ENCODE results near the gene CCDC178. TPM values are rescaled to one million over a fixed set of nuclear protein-coding genes. Genes with fewer than 3 reads are reported as not detected.
"Not testable (repeated sequence)": the region's sequence is repeated elsewhere in the genome, so short reads cannot be mapped to it uniquely, and the experiment has no call there.

The CCDC178 gene
- total and polyA plus RNA-seq, 2 donors (not counting 3 experiments of a cell fraction or from before 2014, with no cell fraction given) = 0.80 to 1.6 TPM

GRCh38 chr18:33350256-33350655, 90.3 kb downstream of the CCDC178 start:
- dilution Hi-C loops (cut with MboI; ENCODE audit: extremely low pct_ligation_motif_present, low sequenced_read_pairs) = no loop called here
- Histone ChIP-seq H3K27ac (ENCODE audit: insufficient read depth, low read depth, low read length) (no peak overlapping the region), H3K36me3 (ENCODE audit: control insufficient read depth in 2 of 2, extremely low read depth in 1 of 2, insufficient read depth in 2 of 2, low read length in 2 of 2) (no peaks in the 10 kb centered on the region), H3K9me1 (replicated peaks; ENCODE audit: control insufficient read depth, extremely low read depth, insufficient read depth, low read length) (no peaks in the 10 kb centered on the region), H3K9ac (replicated peaks; ENCODE audit: extremely low read depth, insufficient read depth, low read length) (no peak overlapping the region), H4K20me1 (replicated peaks; ENCODE audit: control insufficient read depth, extremely low read depth, insufficient read depth, low read length) (no peaks in the 10 kb centered on the region), H3K4me1 (ENCODE audit: control insufficient read depth, extremely low read depth, insufficient read depth, low read length) (no peaks in the 10 kb centered on the region), H3K4me3 (replicated peaks in 1 of 3; ENCODE audit: insufficient read depth in 1 of 3, low read depth in 1 of 3, low read length in 3 of 3) (no peak overlapping the region), H3K79me2 (ENCODE audit: control insufficient read depth, insufficient read depth, low read length) (no peaks in the 10 kb centered on the region), H3K4me2 (ENCODE audit: insufficient read depth, low read length) (no peak overlapping the region), H3K27me3 (ENCODE audit: control insufficient read depth in 2 of 2, insufficient read depth in 2 of 2, low read length in 2 of 2) (no peaks in the 10 kb centered on the region), H3K9me3 (replicated peaks; ENCODE audit: control insufficient read depth, insufficient read depth, low read length) (no peaks in the 10 kb centered on the region), H2AFZ (ENCODE audit: low read depth, low read length) (no peak overlapping the region)
- no TSS peak for BruUV-seq (replicated peaks)
- FAIRE-seq (no peak), DNase-seq (ENCODE audit: low read depth, low spot score) (no peak)
- CTCF ChIA-PET = no interaction called here
- TF ChIP-seq CTCF (IDR thresholded peaks at IDR 0.05; ENCODE audit: extremely low read depth in 1 of 2, insufficient read depth in 1 of 2, low read depth in 1 of 2, low read length in 2 of 2) = no peak
- no peak for TF ChIP-seq POLR2AphosphoS5 (IDR thresholded peaks at IDR 0.05; ENCODE audit: insufficient read depth, low read depth, low read length)
- no peak for TF ChIP-seq MAX (IDR thresholded peaks at IDR 0.05; ENCODE audit: insufficient read depth, insufficient read length)
- no peak for TF ChIP-seq JUN (IDR thresholded peaks at IDR 0.05; ENCODE audit: borderline replicate concordance, insufficient read depth, insufficient read length, low read depth)
- no peak for TF ChIP-seq FOS (IDR thresholded peaks at IDR 0.05; ENCODE audit: borderline replicate concordance, insufficient read depth, low read length)
- no peak for TF ChIP-seq POLR2A (IDR thresholded peaks at IDR 0.05; ENCODE audit: low read depth, low read length)
- TF ChIP-seq MYC (IDR thresholded peaks at IDR 0.05; ENCODE audit: low read depth, low read length) = no peak
- no peak for TF ChIP-seq EZH2 (IDR thresholded peaks at IDR 0.05; ENCODE audit: borderline replicate concordance, low read depth, low read length, severe bottlenecking)
- TF ChIP-seq GATA2 (IDR thresholded peaks at IDR 0.05; ENCODE audit: insufficient read depth, insufficient read length, low read depth, low read length) = no peak
- POLR2A ChIA-PET = no interaction called here
- intact Hi-C loops (cut with micrococcal nuclease) = no loop called here

GRCh38 chr18:33339733-33340132, 100.8 kb downstream of the CCDC178 start:
- H4K20me1 ChIP-seq (replicated peaks; ENCODE audit: control insufficient read depth, extremely low read depth, insufficient read depth, low read length); DNase-seq (ENCODE audit: low read depth, low spot score); H3K27me3 ChIP-seq (ENCODE audit: control insufficient read depth in 2 of 2, insufficient read depth in 2 of 2, low read length in 2 of 2); H3K27ac ChIP-seq (ENCODE audit: insufficient read depth, low read depth, low read length); FAIRE-seq; H3K9me1 ChIP-seq (replicated peaks; ENCODE audit: control insufficient read depth, extremely low read depth, insufficient read depth, low read length); H3K36me3 ChIP-seq (ENCODE audit: control insufficient read depth in 2 of 2, extremely low read depth in 1 of 2, insufficient read depth in 2 of 2, low read length in 2 of 2); H3K79me2 ChIP-seq (ENCODE audit: control insufficient read depth, insufficient read depth, low read length); CTCF ChIA-PET; POLR2A ChIA-PET; H3K9me3 ChIP-seq (replicated peaks; ENCODE audit: control insufficient read depth, insufficient read depth, low read length); BruUV-seq (replicated peaks); H3K4me1 ChIP-seq (ENCODE audit: control insufficient read depth, extremely low read depth, insufficient read depth, low read length); dilution Hi-C loops (cut with MboI; ENCODE audit: extremely low pct_ligation_motif_present, low sequenced_read_pairs); H3K9ac ChIP-seq (replicated peaks; ENCODE audit: extremely low read depth, insufficient read depth, low read length); H3K4me3 ChIP-seq (replicated peaks in 1 of 3; ENCODE audit: insufficient read depth in 1 of 3, low read depth in 1 of 3, low read length in 3 of 3); H3K4me2 ChIP-seq (ENCODE audit: insufficient read depth, low read length); intact Hi-C loops (cut with micrococcal nuclease); H2AFZ ChIP-seq (ENCODE audit: low read depth, low read length): not testable (repeated sequence)
